Activated naive CD8-positive, alpha-beta T cell (primary cell): ENCODE results near the gene SLC19A1.
"Not testable (repeated sequence)": the region's sequence is repeated elsewhere in the genome, so short reads cannot be mapped to it uniquely, and the experiment has no call there.

Experiments
- H3K27ac Mint-ChIP-seq: one replicate; pipeline ENCODE4 v1.8.0; 2021; ENCODE audit warnings: mixed read lengths
- H3K27me3 Mint-ChIP-seq: one replicate; pipeline ENCODE4 v1.8.0; 2021; ENCODE audit warnings: mixed read lengths
- H3K36me3 Mint-ChIP-seq: one replicate; pipeline ENCODE4 v1.8.0; 2021; ENCODE audit warnings: mixed read lengths
- H3K4me1 Mint-ChIP-seq: one replicate; pipeline ENCODE4 v1.8.0; 2021; ENCODE audit warnings: low read depth, mixed read lengths
- H3K4me3 Mint-ChIP-seq: one replicate; pipeline ENCODE4 v1.8.0; 2021; ENCODE audit warnings: mild to moderate bottlenecking, mixed read lengths
- H3K9me3 Mint-ChIP-seq: one replicate; pipeline ENCODE4 v1.8.0; 2021; ENCODE audit warnings: low read depth, mixed read lengths

Gene SLC19A1

DNA sequence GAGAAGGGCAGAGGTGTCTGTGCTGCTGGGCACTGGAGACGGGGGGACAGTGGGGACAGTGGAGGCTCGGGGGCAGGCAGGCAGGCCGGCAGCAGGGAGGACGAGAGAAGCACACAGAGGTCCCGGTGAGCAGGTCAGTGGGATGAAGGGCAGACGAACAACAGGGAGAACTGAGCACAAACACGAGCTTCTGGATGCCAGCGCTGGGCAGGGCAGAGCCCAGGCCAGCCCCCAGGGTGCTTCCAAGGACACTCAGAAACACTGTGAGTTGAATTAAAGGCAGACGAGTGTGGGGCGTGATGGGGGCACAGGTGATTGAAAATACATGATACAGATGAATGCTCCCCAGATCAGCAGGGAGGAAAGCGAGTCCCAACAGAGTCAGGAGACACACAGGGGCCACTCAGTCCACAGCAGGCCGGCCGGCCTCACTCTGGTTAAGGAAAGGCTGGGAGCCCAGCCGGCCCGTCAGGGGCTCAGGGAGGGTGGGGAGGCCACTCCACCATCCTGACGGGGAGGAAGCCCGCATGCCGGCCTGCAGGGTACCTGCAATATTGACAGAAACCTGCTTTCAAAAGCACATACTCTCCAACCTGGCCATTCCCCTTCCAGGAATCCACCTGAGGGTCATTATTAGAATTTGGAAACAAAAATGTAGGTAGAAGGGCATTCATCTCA is 14.1 kb downstream of the SLC19A1 start:
- no peak overlapping the region for H3K27ac Mint-ChIP-seq
- H3K4me3 Mint-ChIP-seq: no peak overlapping the region
- peaks cover 5% of the 10 kb centered on the region for H3K4me1 Mint-ChIP-seq
- H3K9me3 Mint-ChIP-seq: no peaks in the 10 kb centered on the region
- H3K27me3 Mint-ChIP-seq: no peaks in the 10 kb centered on the region
- H3K36me3 Mint-ChIP-seq: no peaks in the 10 kb centered on the region

GRCh38 chr21:45527151-45527999 is 14.9 kb downstream of the SLC19A1 start:
- not testable (repeated sequence) for H3K27me3 Mint-ChIP-seq, H3K9me3 Mint-ChIP-seq, H3K4me3 Mint-ChIP-seq, H3K36me3 Mint-ChIP-seq, H3K4me1 Mint-ChIP-seq, H3K27ac Mint-ChIP-seq

DNA sequence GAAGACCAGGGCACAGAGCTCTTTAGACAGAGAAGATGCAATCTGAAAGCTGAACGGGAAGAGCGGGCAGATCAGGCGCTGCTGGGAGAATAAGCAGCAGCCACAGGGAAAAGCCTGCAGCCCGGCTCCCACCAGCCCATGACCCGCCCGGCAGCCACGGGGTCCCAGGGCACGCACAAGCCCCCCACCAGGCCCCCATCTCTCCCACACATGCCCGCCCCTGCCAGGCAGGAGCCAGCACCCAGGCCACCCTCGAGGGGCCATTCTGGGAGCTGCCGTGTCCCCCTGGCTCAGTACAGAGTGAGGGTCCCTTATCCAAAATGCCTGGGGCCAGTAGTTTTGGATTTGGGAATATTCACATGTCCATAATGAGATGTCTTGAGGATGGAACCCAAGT is 16.3 kb downstream of the SLC19A1 start:
- Mint-ChIP-seq H3K36me3 (peaks cover 18% of the 10 kb centered on the region), H3K4me3 (no peak overlapping the region), H3K4me1 (no peaks in the 10 kb centered on the region), H3K9me3 (peaks cover 8% of the 10 kb centered on the region), H3K27me3 (no peaks in the 10 kb centered on the region), H3K27ac (no peak overlapping the region)

DNA sequence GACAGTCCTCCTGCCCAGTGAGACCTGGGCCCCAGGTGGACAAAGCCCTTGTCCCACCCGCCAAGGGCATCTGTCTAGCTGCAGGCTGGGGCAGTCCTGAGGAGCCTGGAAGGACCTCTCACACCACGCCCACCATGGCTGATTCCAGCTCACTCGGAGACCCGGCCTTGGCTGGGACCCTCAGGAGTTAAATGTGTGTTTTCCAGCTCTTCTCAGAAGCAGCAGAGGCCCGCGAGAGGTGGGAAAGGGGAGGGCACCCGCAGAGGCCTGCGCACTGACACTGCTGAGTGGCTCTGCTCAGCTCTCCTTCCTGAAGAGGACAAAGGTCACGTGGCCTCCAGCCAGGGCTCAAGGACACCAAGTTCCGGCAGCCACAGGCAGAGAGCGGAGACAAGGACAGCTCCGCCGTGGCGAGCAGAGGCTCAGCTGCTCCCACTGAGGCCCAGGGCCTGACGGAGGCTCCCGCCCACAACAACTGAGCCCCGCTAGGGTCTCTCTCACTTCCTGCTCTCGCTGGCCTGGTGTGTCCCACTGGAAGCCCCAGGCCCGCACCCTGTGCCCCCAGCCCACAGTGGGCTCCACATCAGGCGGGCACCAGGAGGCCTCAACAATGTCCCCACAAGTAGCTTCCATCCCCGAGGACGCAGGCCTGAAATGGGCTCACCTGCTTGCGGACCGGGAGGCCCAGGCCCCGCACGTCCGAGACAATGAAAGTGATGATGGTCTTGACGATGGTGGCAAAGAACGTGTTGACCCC is 16.9 kb downstream of the SLC19A1 start:
- Mint-ChIP-seq H3K4me1 (no peaks in the 10 kb centered on the region), H3K36me3 (peaks cover 20% of the 10 kb centered on the region), H3K27me3 (no peaks in the 10 kb centered on the region), H3K9me3 (peaks cover 8% of the 10 kb centered on the region), H3K27ac (no peak overlapping the region), H3K4me3 (no peak overlapping the region)

DNA sequence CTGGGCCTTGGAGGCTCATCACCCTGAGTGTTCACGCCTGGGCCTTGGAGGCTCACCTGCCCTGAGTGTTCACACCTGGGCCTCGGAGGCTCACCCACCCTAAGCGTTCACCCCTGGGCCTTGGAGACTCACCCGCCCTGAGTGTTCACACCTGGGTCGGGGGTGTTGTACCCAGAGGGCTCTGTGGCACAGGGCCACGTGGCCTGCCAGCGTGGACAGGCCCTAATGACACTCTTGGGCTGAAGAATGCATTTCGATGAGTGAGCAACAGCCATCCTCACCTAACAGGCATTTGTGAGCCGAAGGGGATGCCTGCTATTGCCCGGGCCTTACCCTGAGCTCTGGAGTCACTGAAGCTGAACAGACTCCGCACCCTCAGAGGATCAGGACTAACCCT is 17.5 kb downstream of the SLC19A1 start:
- Mint-ChIP-seq H3K4me3 (no peak overlapping the region), H3K27ac (no peak overlapping the region), H3K27me3 (no peaks in the 10 kb centered on the region), H3K36me3 (peaks cover 26% of the 10 kb centered on the region), H3K4me1 (no peaks in the 10 kb centered on the region), H3K9me3 (peaks cover 14% of the 10 kb centered on the region)

DNA sequence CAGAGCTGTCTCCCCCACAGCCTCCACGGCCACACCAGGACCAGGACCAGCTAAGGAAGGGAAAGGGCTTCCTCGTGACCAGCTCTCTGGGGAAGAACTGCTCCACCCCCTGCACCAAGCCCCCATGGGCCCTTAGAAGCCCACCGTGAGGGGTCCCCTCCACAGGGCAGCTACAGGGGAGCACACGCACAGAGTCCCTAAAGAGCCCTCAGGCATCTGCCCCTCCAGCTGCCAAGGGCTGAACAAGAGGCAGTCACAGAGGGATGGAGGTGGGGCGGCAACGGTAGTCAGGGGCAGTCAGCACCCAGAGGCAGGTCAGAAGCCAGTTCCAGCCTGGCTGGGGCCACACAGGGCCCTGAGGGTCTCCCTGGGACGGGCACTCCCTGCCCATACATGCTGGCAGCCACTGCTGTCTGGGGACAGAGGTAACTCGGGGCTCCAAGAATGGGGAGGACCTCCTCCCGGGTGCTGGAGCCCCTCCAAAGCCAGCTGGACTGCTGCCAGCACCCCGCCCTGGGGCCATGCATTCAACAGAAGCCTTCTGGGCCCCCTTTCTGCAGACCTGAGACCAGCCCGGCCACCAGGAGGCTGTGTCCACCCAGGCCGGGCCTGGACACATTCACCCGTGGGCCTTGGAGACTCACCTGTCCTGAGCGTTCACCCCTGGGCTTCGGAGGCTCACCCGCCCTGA is 18.7 kb downstream of the SLC19A1 start:
- Mint-ChIP-seq H3K4me1 (peaks cover 2% of the 10 kb centered on the region), H3K4me3 (no peak overlapping the region), H3K9me3 (peaks cover 26% of the 10 kb centered on the region), H3K27ac (no peak overlapping the region), H3K27me3 (no peaks in the 10 kb centered on the region), H3K36me3 (peaks cover 38% of the 10 kb centered on the region)

DNA sequence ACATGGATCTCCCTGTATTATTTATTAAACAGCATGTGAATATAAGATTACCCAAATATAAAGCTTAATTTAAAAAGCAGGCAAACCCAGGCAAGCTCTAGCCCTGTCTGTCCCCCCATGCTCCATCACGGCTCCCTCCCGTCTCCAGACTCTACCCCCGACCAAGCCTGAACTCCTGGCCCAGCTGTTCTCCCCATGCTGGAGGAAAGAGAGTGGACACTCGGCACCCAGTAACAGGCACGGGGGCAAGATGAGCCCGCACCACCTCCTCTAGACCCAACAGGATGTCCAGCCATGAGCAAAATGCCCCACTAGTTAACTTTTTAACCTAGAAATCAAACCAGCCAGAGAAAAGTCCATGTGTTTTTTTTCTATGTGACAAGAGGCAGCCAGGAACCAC is 19.3 kb downstream of the SLC19A1 start:
- Mint-ChIP-seq H3K4me3 (no peak overlapping the region), H3K4me1 (peaks cover 3% of the 10 kb centered on the region), H3K9me3 (peaks cover 29% of the 10 kb centered on the region), H3K27ac (no peak overlapping the region), H3K36me3 (peaks cover 43% of the 10 kb centered on the region), H3K27me3 (no peaks in the 10 kb centered on the region)

DNA sequence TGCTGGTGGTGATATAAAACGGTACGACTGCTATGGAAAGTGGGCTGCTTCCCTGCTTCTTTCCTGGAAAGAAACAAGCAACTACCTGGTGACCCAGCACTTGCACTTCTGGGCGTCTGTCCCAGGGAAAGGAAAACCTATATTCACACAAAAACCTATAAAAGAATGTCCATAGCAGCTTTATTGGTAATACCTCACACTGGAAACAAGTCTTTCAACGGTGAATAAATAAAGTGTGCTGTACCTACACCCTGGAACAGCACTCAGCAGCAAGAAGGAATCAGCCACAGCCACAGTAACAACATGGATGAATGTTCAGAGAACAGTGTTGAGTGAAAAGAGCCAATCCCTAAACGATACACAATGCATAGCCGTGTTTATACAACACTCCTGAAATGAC is 19.9 kb downstream of the SLC19A1 start:
- no peaks in the 10 kb centered on the region for H3K27me3 Mint-ChIP-seq
- no peak overlapping the region for H3K27ac Mint-ChIP-seq
- peaks cover 6% of the 10 kb centered on the region for H3K4me1 Mint-ChIP-seq
- peaks cover 29% of the 10 kb centered on the region for H3K9me3 Mint-ChIP-seq
- H3K4me3 Mint-ChIP-seq: no peak overlapping the region
- H3K36me3 Mint-ChIP-seq: peaks cover 46% of the 10 kb centered on the region

DNA sequence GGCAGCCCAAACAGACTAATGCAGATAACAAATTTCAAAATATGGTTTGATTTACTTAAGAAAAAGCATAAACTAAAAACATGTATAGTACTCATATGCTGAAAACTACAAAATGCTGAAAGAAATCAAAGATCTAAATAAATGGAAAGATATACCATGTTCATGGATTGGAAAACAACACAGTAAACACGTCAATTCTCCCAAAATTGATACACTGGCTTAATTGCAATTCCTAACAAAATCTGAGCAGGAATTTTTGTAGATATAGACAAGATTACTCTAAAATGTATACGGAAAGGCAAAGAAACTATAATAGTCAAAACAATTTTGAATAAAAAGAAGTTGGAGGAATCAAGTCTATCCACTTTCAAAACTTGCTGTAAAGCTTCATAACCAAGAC is 21.0 kb downstream of the SLC19A1 start:
- Mint-ChIP-seq H3K27ac (no peak overlapping the region), H3K27me3 (no peaks in the 10 kb centered on the region), H3K4me1 (peaks cover 6% of the 10 kb centered on the region), H3K4me3 (no peak overlapping the region), H3K9me3 (peaks cover 29% of the 10 kb centered on the region), H3K36me3 (peaks cover 46% of the 10 kb centered on the region)

GRCh38 chr21:45519182-45519581 is 23.1 kb downstream of the SLC19A1 start:
- Mint-ChIP-seq H3K4me3 (no peak overlapping the region), H3K27me3 (no peaks in the 10 kb centered on the region), H3K36me3 (peaks cover 46% of the 10 kb centered on the region), H3K27ac (no peak overlapping the region), H3K9me3 (peaks cover 29% of the 10 kb centered on the region), H3K4me1 (peaks cover 6% of the 10 kb centered on the region)

DNA sequence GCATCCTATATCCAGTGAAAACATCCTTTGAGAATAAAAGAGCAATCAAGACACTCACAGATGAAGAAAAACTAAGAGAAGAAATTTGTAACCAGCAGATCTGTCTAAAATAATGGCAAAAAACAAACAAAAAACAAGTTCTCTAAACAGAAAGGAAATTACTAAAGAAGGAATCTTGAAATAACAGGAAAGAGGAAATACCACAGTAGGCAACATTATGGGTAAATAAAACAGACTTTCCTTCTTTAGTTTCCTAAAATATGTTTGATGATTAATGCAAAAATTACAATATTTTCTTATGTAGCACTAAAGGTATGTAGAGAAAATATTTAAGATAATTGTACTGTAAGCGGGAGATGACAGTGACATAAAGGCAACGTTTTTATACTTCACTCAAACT is 23.5 kb downstream of the SLC19A1 start:
- H3K4me3 Mint-ChIP-seq: no peak overlapping the region
- peaks cover 6% of the 10 kb centered on the region for H3K4me1 Mint-ChIP-seq
- no peaks in the 10 kb centered on the region for H3K27me3 Mint-ChIP-seq
- no peak overlapping the region for H3K27ac Mint-ChIP-seq
- peaks cover 29% of the 10 kb centered on the region for H3K9me3 Mint-ChIP-seq
- peaks cover 48% of the 10 kb centered on the region for H3K36me3 Mint-ChIP-seq

- Mint-ChIP-seq H3K27me3 (no peaks in the 10 kb centered on the region), H3K27ac (peak overlapping the region; percentile 41), H3K4me1 (peaks cover 6% of the 10 kb centered on the region), H3K9me3 (peaks cover 29% of the 10 kb centered on the region), H3K36me3 (peaks cover 46% of the 10 kb centered on the region), H3K4me3 (no peak overlapping the region)
These were observed 24.8 kb downstream of the SLC19A1 start for GRCh38 chr21:45517249-45518065.

DNA sequence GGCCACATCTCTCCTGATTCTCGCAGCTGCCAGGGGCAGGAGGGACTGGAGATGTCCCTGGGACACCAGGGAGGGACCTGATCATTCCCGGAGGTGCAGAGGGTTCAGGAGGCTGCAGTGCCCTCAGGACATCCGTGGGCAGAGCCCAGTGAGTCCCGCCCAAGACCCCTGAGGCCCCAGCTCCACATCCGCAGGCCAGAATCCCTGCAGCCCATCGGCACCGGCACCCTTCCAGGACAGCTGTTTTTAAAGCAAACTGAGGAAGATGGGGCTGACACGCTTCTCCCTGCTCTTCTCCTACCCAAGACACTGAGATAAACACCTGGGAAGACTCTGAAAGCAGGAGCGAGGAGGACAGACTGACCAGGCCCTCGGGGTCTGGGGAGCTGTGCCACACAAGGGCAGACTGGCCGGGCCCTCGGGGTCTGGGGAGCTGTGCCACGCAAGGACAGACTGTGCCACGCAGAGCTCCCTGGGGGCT is 25.5 kb downstream of the SLC19A1 start:
- Mint-ChIP-seq H3K27me3 (no peaks in the 10 kb centered on the region), H3K27ac (no peak overlapping the region), H3K36me3 (peaks cover 38% of the 10 kb centered on the region), H3K4me3 (no peak overlapping the region), H3K9me3 (peaks cover 26% of the 10 kb centered on the region), H3K4me1 (peaks cover 6% of the 10 kb centered on the region)

DNA sequence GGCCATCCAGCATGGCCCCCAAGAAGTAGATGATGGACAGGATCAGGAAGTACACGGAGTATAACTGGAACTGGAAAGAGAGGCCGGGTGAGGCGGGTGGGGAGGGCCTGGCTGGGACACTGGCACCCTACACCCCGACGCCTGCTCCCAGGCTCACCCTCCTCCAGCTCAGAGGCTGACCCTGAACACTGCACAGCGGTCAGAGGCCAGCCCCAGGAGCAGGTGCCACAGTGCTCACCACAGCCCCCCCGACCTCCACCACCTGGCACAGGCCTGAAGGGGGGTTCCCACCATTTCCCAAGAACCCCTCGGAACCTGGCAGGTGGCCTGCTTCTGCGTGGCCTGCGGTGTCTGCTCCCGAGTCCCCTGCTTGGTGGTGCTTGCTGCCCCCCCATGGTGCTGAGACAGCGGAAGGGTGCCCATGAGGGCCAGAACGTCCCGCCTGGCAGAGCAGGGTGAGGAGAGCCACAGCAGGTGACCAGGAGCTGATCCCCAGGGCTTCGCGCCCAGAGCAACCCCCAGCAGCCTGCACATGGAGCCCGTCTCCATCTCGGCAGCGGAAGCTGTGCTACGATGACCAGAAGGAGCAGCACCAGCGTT is 26.1 kb downstream of the SLC19A1 start:
- Mint-ChIP-seq H3K36me3 (peaks cover 33% of the 10 kb centered on the region), H3K4me1 (peaks cover 6% of the 10 kb centered on the region), H3K9me3 (peaks cover 23% of the 10 kb centered on the region), H3K27me3 (no peaks in the 10 kb centered on the region), H3K27ac (no peak overlapping the region), H3K4me3 (no peak overlapping the region)
